Measurements from ENCODE around the gene EIF3A.

EIF3A gene

DNA sequence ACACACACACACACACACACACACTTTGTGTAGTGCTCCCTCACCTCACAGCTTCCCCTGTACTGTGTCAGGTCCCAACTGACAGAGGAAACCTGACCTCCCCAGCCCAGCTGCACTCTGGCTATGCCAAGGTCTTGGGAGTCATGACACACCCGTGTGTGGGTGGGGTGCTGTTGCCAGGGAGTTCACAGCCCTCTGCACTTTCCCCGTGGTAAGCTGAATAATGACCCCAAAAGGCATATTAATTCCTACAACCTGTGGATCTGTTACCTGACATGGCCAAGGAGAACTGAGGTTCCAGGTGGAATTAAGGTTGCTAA is 60.0 kb downstream of the EIF3A start:
- DNase-seq (ENCODE audit: low spot score), result no peak
- no peak for FAIRE-seq

DNA sequence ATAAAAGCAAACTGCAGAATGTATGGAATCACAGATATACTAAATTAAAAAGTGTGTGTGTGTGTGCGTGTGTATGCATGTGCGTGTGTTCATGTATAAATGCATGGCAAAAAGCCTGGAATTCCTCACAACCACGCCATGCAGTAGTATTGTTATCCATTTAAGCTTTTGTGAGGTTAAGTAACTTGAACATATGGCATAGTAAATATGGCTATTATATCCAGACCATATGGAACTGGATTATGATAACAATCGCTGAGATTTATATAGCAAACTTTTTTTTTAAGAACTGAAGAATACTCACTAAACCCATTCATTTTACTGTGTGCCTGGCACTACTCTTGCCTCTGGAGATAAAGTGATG is 73.4 kb downstream of the EIF3A start:
- FAIRE-seq, result no peak
- no peak for DNase-seq (ENCODE audit: low spot score)

DNA sequence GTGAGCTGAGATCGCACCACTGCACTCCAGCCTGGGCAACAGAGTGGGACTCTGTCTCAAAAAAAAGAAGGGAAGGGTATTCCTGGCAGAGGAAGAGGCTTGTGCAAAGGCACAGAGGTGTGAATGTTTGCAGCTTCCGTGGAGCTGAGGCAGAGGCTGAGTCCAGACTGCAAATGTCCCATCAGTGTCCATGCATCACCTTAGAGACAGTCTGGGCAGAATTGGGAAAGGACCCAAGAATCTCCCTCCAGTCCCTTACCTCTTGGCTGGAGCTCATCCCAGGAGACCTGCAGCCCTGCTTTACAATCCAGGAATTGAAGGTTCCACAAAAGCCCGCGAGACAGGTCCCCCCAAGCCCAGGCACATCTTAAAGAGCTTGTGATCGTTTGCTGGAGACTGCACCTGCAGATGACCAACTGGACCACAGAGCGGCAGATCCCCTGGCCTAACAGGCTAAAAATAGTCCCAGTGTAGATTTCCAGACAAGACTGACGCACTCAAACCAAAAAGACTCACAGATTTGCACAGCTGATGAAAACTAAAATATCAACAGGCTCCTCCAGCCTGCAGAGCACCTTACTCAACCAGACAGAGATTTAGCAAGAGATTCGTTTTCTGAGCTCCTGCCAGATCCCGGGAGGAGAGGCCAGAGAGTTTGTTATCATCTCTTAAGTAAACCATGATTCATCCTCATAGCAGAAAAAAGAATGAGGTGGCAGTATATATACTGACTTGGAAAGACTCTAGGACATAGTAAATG is 74.0 kb downstream of the EIF3A start:
- FAIRE-seq, result peak; percentile 90

DNA sequence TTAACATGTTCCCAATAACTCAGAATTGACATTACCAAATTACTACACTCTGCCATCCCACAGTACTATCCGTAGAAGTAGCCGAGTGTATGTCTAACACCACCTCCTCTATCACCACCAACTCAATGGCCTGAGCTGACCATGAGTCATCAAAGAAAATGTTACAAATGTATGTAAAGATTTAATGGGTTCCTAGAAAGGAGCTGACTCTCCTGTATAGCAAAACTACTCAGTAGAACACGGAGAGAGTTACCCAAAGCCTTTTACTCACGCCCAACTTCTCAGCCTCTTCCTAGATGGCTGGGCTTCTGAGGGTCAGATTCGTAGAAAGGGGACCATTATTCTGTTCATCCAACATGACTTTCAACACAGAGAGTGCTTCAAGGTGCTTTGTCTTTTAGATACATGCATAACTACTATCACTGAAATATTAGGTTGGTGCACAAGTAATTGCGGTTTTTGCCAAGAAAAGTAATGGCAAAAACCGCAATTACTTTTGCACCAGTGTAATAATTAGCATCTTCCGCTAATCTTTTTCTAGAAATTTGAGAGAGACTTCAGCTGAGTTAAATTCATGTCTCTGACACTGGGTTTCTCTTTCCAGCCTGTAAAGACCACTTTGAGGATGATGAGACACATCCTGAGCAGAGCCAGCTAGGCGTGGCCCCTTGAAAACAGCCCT is 75.1 kb downstream of the EIF3A start:
- DNase-seq (ENCODE audit: low spot score) (peak; percentile 39), FAIRE-seq (no peak)

More for the DNA sequence above, 74.0 kb downstream of the EIF3A start:
- peak; percentile 80 for DNase-seq (ENCODE audit: low spot score)

DNA sequence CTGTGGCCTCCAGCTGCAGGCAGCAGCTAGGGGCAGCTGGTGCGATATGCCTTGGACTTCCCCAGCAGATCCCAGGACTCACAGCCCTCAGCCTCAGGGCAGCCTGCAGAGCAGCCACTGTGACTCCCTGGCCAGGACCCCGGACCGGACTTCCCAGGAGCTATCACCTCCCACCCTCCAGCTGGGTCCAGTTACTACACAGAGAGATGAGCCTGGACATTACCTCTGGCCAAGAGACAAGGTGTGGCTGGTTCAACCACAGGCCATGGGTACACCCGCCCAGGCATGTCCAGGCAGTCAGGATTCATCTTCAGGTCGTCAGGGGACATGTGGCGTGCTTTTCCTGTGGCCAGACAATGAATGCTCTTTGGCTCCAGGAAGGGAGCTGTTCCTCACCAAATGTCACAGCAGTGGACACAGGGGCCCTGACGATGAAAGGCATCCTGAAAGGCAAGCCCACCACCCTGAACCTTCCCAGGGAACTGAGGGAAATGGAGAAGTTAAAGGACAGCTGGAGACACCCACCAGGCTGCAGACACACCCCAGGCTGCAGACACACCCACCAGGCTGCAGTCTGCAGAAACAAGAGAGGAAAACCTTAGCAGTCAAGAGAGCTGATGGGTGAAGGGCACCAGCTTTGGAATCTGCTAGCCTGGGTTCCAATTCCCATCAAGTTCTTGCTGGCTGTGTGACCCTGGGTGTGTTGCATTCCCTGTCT is 76.9 kb downstream of the EIF3A start:
- DNase-seq (ENCODE audit: low spot score), result no peak
- no peak for FAIRE-seq

DNA sequence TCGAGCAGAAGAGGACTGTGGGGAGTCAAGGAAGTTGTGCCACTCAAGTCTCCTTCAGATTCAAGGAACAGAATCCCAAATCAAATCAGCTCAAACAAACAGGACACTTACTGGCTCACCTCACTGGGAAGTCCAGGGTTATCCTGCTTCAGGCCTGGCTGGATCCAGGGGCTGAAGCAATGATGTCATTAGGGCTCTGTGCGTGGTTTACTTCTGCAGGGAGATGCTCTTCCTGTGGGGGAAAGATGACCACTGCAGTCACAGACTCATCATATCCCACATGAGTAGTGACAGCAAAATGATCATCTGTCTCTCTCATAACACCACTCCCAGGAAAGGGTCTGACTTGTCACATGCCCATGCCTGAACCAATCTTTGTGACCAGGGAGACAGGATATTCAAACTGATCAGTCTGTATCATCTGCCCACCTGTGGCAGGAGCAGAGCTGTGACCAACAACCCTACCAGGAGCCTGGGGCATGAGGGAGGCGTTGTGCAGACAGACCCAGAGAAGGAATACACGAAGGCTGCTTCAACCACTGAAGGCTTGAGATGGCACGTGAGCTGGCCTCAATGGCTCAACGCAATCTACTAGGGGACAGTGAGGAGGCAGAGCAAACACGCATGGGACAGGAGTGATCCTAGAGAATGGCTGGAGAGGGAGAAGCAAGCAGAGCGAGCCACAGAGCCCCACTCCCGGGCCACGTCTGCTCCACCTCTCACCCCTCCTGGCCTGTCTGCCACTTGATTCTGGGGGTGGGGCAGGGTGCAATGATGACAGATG is 78.7 kb downstream of the EIF3A start:
- DNase-seq (ENCODE audit: low spot score), result no peak
- FAIRE-seq, result no peak

DNA sequence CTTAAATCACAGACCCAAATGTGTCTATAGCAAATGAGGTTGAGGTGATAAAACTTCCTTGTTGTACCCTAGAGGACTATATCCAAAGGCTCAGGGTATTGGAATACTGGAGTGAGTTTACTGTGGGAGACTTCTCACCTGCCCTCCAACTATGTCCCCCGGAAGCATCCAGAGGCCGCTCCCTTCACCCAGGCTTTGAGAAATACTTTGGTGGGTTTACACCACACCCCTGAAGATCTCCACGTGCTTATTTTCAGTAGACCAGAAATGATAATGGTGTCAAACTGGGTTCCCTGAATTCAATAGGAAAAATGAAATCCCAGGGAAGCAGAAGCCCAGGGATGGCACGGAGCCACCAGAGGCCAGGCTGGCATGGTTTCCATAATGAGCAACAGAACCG is 82.4 kb downstream of the EIF3A start:
- no peak for FAIRE-seq

DNA sequence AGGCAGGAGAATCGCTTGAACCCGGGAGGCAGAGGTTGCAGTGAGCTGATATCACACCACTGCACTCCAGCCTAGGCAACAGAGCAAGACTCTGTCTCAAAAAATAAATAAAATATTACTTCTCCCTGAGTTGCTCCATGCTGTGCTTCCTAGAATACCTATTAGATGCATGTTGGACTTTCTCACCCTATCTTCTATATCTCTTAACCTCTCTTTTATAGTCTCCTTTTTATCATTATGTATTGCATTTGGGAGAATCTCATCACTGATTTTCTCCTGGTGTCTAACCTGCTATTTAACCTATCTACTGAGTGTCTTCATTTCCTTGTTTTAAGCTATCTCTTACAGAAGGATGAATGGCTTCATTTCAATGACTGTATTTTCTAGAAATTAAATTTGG is 83.2 kb downstream of the EIF3A start:
- FAIRE-seq, result no peak
- no peak for DNase-seq (ENCODE audit: low spot score)

More for the DNA sequence above, 82.4 kb downstream of the EIF3A start:
- no peak for DNase-seq (ENCODE audit: low spot score)

DNA sequence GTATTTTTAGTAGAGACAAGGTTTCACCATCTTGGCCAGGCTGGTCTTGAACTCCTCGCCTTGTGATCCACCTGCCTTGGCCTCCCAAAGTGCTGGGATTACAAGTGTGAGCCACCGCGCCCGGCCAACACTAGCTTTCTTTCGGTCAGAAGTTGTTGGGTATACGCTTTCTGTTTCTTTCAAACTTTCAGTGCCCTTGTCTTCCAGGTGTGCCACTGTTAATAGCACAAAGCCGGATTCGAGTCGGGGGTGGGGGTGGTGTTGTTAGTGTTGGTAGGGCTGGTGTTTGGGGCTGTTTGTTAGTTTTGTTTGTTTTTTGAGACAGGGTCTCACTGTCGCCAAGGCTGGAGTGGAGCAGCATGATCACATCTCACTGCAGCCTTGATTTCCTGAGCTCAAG is 84.9 kb downstream of the EIF3A start:
- DNase-seq (ENCODE audit: low spot score) (no peak), FAIRE-seq (no peak)

DNA sequence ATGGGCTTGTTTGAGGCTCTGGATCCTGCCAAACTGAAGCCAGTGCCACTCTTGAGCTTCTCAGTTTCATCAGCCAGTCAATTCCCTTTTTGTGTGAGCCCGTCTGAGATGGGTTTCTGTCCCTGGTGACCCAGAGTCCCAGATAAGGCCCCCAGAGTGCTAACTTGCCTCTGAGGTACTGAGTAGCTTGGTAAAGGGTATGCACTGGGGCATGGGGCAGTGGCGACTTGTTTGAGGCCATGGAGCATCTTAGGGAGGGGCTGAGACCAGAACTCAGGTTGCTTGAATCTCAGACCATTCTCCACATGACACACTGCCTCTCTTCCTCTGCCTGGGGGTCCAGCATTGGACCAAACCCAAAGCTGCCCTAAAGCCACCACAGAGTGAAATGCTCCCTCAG is 86.3 kb downstream of the EIF3A start:
- FAIRE-seq, result no peak
- no peak for DNase-seq (ENCODE audit: low spot score)

DNA sequence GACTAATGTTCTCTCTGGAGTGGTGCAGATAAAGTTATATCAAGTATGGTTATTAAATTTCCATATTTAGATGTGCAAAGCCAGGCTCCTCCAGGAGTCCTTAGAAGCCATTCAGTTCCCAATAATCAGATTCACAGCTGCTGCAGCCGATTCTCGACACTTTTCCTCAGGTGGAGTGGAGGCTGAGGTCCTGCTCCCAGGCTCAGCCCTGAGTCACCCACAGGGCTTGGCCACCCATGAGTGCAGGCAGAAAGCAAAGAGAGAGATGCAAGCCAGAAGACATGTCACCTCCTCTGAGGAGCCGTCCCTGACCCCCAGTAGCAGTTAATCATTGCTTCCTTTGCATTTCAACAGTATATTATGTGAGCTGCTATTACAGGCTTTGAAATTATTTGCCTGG is 87.4 kb downstream of the EIF3A start:
- FAIRE-seq, result no peak
- no peak for DNase-seq (ENCODE audit: low spot score)

DNA sequence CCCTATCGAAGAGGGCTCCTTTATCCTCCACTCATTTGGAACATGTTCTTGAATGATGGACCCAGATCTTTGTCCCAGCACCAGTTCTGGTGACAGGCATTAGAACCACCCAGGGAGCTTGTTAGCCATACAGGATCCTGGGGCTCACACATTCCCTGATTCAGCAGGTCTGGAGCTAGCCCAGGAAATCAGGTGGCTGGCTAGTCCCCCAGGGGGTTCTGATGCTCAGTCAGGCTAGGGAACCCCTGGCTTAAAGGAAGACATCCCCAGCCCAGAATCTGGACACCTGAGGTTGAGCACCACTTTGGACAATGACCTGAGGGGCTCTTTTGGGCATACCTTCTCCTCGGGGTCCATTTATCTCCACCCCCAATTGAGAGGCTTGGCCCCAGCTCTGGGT is 88.1 kb downstream of the EIF3A start:
- DNase-seq (ENCODE audit: low spot score) (no peak), FAIRE-seq (no peak)

DNA sequence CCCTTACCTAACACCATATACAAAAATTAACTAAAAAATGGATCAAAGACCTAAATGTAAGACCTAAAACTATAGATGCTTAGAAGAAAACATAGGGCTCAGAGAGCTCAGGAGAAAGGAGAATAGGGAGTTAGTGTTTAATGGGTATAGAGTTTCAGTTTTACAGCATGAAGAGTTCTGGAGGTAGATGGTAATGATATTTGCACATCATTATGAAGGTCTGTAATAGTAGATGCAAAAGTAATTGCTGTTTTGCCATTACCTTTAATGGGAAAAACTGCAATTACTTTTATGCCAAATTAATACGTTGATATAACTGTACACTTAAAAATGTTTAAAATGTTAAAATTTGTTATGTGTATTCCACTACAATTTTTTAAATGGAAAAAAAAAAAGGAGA is 90.3 kb downstream of the EIF3A start:
- DNase-seq (ENCODE audit: low spot score) (no peak), FAIRE-seq (no peak)

DNA sequence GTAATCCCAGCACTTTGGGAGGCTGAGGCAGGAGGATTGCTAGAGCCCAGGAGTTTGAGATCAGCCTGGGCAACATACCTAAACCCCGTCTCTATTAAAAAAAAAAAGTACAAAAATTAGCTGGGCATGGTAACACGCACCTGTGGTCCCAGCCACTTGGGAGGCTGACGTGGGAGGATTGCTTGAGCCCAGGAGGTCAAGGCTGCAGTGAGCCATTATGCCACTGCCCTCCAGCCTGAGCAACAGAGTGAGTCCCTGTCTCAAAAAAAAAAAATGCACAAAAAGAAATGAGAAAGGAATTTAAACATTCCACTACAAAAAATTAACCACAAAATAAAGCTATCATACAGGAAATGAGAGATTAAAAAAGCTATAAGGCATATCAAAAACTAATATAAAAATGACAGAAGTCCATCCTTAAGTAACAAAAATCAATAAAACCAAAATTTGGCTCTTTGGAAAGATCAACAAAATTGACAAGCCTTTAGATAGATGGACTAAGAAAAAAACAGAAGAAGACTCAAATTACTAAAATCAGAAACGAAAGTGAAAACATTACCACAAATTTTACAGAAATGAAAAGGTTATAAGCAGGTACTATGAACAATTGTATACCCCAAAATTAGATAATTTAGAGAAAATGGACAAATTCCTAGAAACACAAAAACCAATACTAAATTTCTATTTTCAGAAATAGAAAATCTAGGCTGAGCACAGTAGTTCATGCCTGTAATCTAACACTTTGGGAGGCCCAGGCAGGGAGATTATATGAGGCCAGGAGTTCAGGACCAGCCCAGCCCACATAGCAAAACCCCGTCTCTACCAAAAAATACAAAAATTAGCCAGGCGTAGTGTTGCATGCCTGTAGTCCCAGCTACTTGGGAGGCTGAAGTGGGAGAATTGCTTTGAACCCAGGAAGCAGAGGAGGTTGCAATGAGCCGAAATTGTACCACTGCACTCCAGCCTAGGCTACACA is 93.5 kb downstream of the EIF3A start:
- DNase-seq (ENCODE audit: low spot score) (no peak), FAIRE-seq (no peak)

DNA sequence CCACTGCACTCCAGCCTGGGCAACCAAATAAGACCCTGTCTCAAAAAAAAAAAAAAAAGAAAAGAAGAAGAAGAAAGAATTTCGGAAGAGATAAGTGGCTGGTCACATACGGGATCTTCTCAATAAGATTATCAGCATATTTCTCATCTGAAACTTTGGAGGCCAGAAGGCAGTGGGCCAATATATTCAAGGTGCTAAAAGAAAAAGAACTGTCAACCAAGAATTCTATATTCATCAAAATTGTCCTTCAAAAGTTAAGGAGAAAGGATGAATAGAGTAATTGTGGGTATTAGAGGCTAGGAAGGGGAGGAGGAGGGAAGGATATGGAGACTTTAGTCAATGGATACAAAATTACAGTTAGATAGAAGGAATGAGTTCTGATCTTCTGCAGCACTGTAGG is 95.0 kb downstream of the EIF3A start:
- FAIRE-seq (no peak), DNase-seq (ENCODE audit: low spot score) (no peak)

Measured in RCC 7860 (cell line).